Stimulated activated CD8-positive, alpha-beta memory T cell treated with anti-CD3 and anti-CD28 coated beads, Interleukin-2, amount 100 ng/mL, for 1 hour (primary cell): Measurements from ENCODE around the gene CD2.
"Not testable (repeated sequence)": the region's sequence is repeated elsewhere in the genome, so short reads cannot be mapped to it uniquely, and the experiment has no call there.

ENCODE experiments used
- DNase-seq, 2 donors: peaks; one replicate each; pipeline ENCODE4 v3.0.0-alpha.2; 2020; ENCODE audit warnings: low read depth in 2 of 2

Gene CD2

DNA sequence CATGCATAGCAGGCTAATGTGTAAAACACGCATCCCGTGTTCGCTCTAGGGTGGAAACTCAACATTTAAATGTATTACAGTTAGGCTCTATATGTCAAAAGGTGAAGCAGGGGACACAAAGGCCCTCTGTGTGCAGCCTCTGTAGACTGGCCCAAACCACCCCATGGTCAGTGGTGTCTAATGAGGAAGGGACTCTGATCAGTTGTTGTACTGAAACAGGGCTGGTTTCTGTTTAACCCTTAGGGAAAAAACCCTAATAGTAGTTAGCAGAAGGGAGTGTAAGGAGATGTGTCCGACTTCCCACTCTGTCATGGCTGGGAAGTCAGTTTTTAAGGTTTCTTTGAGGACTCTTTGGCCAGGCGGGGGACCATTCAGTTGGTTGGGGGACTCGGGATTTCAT is 21.5 kb upstream of the CD2 start:
- DNase-seq, result no peak

DNA sequence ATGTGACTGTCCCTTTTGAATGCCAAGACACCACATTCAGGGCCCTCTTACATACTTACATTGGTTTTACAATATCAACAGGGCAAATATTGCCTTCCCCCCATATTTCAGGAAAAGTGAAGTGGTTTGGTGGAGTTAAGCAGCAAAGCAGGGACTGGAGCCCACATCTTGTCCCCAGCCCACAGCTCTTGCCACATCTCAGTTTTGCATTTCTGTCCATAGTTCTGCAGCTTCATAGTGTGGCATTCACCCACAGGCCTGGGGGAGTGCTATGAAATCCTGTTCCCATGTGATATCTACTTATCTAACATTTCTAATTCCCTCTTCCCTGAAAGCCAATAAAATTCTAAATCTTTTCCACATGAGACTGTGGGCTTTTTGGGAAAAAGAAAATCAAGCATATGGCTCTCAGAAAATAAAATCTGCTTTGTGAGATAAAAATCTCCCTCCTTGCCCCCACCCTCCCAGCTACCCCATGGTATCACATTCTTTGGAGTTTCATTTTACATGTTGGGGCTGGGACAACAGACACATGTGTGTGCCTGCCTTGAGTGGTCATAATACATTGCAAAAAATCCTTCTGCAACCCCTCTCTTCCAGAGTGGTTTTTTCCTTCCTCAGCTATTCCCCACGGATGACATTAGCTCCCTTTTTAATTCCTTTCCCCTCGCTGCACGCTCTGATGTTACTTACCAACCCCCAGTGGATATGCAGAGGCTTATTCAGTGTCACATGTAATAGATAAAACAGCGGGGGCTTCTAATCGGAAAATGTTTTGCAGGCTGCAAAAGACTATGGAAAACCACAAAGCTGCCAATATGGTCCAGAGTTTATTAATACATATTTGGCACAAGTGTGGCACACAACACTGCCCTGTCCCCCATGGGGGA is 20.5 kb upstream of the CD2 start:
- DNase-seq, result no peak

DNA sequence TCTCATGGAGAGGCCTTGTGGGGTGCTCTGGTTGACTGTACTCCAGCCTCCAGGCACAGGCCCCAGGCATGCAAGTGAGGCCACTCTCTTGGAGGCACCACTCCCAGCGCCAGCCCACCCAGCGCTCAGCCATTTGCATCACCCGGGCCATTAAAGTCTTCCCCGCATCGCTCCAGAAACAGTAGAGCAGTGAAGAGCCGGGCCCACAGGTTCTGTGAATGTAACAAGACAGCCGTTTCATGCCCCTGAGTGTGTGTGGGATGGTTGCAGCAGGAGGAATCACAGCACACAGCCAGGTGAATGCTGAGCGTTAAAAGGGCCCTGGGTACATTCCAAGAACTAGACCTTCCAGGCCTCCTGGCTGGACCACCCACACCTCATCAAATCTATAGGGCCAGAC is 19.0 kb upstream of the CD2 start:
- no peak for DNase-seq

DNA sequence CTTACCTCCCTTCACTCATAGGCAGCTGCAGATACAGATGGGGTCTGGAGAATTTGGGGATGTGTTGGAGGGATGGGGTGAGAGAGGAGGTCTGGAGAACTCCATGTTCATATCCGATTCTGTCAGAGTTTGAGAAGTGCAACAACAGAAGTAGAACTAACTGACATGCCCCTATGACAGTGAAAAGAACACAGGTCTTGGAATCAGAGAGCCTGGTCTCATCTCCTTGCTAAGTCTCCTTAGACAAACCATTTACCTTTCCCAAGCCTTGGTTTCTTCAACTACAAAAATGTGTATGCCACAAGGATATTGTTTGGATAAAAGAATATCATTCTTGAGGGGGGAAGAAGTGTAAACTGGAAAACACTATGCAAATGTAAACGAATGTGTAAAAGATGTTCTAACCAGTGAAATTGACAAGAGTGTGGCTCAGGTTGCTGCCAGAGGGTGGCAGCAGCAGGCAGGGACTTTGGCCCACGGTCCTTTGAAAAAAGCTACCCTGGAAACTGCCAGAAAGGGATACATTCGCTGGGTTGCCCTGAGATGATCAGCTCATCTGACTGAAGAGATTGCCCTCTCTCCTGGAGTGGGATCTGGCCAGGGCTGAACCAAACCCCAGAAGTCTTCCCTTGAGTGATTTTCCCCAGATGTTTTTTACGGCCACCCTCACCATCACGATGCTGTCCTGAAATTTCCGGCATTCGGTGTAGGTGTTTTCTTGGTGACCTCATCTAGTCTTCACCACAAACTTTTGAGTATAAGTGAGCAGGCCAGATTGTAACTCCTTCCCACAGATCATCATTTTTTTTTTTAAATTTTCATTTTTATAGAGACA is 17.0 kb upstream of the CD2 start:
- peak; percentile 55 to 57 for DNase-seq

DNA sequence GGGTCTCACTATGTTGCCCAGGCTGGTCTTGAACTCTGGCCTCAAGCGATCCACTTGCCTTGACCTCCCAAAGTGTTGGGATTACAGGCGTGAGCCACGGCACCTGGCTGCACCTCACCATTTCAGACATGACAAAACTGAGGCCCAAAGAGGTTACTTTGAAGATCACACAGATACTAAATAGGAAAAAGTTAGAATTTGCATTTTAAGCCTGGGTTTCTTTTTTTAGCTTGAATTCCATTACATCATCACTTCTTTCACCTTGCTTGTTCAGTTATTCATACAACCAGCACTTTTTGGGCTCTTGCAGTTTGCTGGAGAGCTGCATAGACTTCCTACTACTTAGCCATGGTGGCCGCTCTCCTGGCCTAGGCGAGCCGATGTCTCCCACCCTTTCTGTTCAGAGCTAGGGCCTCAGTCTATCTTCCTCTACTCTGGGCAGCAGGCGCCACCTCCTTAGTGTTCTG is 16.3 kb upstream of the CD2 start:
- DNase-seq, result no peak

DNA sequence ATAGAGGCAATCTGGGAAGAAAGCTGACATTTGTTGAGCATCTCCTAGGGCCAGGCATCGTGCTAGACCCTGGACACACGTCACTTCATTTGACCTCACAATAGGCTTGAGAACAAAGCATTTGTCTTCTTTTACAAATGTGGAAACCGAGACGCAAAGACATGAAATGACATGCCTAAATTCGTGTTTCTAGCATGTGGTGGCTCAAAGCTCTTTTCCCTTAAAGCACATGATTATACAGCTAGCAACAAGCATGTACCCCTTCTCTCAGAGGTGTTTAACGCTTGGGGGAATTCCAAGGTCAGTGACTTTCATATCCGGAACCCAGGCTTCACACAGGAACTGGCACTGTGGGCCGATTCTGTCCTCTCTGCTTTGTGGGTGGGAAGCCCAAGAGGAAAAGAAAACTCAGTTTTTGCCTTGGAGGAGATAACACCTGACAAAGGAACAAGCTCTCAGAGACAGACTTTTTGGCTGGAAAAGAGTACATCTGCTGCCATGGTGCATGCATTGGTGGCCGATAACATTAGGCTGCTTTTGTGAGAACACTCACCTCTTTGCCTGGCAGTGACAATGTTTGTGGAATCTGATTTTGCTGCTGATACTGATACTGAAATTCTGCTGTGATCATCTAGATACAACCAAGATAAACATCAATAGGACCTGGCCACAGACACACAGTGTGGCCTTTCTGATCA is 15.4 kb upstream of the CD2 start:
- peak; percentile 33 to 39 for DNase-seq

DNA sequence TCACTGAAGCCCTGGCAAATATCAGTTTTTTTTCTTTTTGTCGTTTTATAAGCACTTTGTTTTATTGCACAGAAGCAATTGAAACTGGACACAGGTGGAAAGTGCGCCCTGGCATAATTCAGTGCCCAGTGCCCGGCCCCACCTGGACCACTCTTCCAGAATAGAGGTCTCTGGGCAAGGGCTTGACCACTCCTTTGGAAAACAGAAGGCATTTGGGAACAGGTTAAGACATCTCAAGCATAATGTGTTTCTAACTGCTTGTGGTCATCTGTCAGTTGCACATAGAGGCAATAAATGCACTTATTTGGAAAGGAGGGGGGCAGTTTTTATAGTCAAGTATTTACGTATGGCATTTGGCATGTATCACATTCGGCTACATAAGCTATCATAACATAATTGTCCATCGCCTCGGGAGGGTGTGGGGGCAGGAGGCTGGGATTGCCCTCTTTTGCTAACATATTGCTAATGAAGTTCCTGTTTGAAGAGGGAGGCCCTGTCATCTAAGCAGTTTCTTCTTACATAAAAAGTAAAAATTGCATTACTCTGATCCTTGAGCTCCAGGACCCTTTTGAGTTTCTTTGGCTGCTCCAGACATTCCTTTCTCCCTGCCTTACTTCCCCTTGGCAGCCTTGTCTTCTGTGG is 14.7 kb upstream of the CD2 start:
- no peak for DNase-seq

DNA sequence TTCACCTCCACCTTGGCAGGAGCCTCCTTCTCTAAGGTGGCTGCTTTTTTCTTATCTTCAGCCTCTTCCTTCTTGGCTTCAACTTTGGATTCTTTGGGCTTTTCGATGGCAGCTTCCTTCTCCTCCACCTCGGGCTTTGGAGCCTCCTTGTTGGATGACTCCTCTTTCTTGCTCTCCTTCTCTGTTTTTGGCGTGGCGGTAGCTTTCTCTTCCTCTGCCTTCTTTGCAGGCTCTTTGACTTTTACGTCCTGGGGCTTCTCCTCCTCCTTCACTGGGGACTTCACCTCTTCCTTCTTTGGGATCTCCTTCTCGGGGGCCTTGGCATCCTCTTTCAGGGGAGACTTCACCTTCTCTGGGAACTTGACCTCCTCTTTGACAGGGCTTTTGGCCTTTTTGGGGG is 13.9 kb upstream of the CD2 start:
- no peak for DNase-seq

DNA sequence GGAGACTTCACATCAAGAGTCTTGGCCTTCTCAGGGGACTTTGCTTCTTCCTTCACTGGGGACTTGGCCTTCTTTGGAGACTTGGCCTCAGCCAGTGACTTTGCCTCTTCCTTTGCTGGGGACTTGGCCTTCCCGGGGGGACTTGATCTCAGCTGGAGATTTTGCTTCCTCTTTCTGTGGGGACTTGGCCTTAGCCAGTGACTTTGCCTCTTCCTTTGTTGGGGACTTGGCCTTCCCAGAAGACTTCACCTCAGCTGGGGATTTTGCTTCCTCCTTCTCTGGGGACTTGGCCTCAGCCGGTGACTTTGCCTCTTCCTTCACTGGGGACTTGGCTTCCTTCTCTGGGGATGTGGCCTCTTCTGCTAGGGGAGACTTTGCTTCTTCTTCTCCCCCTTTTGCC is 13.5 kb upstream of the CD2 start:
- no peak for DNase-seq

DNA sequence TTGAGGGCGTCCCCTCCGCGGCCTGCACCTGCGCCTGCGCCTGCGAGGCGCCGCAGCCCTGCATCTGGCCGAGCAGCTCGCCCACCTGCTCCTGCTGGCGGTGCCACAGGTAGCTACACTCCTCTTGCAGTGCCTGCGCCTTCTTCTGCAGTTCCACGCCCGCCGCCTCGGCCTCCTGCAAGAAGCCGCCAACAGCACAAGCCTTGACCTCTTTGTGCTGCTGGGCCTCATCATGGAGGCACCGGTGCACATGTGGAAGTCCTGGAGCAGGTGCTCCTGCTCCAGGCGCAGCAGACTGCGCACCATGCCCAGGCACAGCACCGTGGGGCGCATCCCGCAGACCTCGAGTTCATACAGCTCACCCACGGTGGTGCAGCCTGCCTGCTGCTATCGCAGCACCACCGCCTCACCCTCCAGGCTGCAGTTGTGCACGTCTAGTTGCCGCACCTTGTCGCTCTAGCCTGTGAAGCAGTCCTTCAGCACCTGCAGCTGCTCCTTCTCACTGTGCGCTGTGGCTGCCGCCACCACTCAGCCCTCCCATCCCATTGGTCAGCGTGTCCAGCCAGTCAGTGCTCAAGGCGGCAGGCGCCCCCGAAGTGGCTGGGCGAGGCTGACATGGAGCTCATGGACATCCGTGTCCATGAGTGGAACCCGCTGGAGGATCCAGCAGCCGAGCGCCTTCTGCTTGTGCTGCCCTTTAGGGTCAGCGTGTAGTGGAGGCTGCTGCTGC is 12.2 kb upstream of the CD2 start:
- no peak for DNase-seq

DNA sequence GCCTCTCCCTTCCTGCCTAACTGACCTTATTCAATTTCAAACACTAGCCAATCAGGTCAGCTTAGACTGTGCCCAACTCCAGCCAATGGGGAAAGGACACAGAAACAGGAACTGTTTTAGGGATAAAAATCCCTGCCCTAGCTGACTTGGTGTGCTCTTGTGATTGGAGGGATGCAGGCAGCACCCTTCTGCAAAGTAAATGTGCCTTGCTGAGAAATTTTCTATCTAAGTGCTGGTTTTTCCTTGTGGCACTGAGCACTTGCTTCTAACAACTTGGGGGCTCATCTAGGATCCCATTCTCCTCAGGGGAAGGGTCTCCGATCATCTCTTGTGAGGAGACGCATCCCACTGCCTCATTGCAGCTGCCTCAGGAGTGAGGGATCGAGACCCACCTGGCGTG is 10.7 kb upstream of the CD2 start:
- DNase-seq, result no peak

DNA sequence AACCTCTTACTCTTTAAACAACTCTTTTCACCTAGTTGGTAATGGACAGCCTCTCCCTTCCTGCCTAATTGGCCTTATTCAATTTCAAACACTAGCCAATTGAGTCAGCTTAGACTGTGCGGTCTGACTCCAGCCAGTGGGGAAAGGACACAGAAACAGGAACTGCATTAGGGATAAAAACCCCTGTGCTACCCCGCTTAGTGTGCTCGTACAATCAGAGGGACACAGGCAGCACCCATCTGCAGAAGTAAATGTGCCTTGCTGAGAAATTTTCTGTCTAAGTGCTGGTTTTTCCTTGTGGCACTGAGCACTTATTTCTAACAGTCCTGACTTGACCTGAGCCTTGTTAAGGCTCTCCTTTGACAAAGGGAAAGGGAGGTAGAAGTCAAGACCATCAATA is 6.0 kb upstream of the CD2 start:
- DNase-seq, result no peak

DNA sequence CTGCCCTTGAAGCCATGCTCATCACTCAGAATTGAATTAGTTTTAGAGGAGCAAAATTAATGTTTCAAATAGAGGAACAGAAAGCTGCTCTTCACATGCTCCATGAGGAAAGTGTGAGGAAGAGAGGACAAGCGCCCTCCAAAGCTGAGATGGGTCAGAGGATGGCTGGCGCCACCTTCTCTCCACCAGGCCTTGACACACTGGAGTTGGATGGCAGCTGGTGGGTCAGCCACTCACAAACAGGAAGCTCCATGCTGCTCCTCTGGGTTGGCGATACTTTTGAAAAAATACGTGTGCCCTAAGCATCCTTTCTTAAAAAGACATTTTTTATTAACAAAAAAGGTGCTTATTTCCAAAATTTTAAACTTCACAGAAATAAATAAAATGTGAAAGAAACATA is 3.1 kb upstream of the CD2 start:
- no peak for DNase-seq

DNA sequence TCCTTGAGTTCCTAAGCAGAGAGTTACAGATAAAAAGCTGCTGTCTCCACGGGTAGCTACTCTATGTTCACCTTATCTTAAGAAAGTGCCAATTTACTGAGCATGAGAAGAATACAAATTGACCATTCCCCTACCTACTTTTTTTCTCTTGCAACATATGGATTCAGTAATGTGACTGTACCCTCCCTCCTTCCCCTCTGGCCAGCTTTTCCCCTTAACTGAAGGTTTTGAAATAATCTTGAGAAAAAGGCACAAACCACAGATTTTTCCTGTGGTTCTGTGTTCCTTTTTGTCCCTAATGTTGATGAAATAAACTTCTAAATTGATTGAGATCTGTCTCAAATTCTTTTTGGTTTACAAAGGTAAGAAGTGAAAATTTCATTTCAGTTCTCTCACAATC is 2.6 kb upstream of the CD2 start:
- DNase-seq, result no peak

DNA sequence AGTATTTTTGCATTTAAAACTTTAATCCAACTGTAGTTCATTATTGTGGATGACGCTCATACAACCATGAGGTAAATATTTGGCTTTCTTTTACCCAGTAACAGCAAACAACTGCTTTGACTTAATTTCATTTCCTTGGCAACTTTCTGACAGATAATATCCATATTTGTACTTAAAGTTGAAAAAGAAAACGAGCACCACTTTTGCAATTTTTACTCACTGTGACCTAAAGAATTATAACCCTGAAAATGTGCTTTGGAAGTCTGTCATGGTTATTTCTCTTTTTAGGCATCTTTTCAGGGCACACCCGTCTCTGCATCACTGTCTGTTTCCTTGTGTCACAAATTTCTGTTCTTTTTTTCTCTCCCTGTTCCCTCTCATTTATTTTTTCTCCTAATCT is 918 bp upstream of the CD2 start:
- no peak for DNase-seq

DNA sequence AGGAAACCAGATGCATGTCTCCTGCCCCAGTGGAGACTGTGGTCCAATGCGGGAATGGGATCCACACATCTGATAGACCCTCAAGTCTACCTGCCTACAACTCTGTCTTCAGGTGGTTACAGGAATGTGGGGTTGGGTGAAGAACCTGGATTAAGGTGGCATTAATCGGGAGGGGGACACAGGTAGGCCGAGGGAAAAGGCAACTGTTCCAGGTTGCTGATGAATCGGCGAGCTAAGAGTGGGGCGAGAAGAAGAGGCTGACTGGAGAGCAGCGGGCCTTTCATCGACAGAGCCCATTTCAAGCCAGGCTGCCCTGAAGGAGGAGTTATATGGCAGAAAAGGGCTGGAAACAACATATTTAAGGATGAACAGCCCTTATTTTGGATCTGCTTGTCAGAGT is 836 bp downstream of the CD2 start:
- DNase-seq, result no peak

DNA sequence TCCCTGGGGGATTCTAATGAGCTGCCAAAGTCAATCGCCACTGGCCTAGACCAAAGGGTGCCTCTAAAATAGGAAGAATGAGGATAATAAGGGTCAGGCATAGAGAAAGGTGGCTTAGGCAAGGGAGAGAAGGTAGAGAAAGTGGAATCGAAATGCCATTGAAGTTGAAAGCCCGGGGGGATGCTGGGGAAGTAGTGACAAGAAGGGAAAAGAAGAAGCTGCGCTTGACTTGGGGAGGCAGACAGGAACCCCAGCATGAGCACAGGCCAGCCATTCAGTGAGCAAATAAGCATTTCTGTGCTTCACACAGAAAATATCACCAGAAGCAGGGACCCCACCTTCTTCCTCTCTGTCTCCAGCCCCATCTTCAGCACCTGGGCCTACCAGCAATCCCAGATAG is 1.5 kb downstream of the CD2 start:
- no peak for DNase-seq

DNA sequence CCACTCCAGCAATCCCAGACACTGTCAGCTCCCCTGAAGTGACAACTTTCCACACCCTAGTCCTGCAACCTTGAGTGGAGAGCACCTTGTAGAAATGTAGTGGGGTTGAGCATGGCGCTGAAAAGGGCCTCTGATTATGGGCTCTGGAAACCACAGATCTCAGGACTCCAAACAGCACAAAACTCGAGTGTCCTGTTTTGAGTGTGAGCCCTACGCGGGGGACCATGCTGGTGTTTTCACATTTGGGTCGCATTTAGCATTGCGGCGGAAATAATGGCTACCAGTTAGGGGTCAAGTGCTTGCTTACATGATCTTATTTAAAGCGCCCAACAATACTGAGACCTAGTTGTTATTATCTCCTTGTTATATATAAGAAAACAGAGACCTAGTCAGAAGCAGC is 1.9 kb downstream of the CD2 start:
- not testable (repeated sequence) for DNase-seq

DNA sequence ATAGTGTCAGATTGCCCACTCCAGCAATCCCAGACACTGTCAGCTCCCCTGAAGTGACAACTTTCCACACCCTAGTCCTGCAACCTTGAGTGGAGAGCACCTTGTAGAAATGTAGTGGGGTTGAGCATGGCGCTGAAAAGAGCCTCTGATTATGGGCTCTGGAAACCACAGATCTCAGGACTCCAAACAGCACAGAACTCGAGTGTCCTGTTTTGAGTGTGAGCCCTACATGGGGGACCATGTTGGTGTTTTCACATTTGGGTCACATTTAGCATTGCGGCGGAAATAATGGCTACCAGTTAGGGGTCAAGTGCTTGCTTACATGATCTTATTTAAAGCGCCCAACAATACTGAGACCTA is 4.2 kb downstream of the CD2 start:
- DNase-seq, result not testable (repeated sequence)

DNA sequence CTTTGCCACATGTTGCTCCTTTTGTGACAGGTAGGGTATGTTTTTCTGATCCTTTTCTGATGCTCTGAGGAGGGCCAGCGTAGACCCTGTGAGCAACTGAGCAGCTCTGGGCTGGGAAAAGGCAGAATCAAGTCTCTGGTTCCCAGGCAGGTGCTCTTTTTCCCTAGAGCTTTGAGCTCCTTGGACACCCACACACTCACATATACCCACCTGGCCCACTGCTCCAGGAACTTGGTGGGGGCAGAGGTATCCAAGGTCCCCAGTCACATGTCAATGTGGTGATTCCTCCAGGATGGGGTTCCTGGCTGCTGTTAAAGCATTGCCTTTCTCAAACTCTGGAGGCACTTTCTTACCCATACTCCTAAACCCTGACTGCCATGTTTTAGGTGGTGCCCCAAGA is 5.4 kb downstream of the CD2 start:
- DNase-seq, result no peak

DNA sequence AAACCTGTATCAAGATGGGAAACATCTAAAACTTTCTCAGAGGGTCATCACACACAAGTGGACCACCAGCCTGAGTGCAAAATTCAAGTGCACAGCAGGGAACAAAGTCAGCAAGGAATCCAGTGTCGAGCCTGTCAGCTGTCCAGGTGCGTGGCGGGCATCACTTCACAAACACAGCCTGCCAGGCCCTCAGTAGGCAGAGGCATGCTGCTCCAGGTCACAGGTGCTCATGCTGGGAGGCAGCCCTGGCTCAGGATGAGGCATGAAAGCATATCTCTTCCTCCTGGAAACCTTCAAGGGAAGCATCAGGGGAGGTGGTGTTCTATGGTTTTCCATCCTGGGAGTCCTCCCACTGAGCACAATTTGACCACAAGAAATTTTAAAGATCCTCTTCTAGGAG is 6.3 kb downstream of the CD2 start:
- DNase-seq, result no peak
